Activated CD4-positive, alpha-beta T cell treated with anti-CD3 and anti-CD28 coated beads, Interleukin-2, Interleukin-6, amounts not matched to agents 100 ng/mL and 50 ng/mL, durations not matched to agents 16 hours and 8 hours (primary cell): Measurements from ENCODE around the gene ERI3.
A peak's percentile ranks its signal among the peaks of the same experiment; 100 is the strongest.
"Not testable (repeated sequence)": the region's sequence is repeated elsewhere in the genome, so short reads cannot be mapped to it uniquely, and the experiment has no call there.

ENCODE experiments used
- DNase-seq: peaks from one replicate; pipeline ENCODE4 v3.0.0-alpha.2; 2020

Gene ERI3

GRCh38 chr1:44229435-44230167, 125.5 kb downstream of the ERI3 start:
- no peak for DNase-seq

DNA sequence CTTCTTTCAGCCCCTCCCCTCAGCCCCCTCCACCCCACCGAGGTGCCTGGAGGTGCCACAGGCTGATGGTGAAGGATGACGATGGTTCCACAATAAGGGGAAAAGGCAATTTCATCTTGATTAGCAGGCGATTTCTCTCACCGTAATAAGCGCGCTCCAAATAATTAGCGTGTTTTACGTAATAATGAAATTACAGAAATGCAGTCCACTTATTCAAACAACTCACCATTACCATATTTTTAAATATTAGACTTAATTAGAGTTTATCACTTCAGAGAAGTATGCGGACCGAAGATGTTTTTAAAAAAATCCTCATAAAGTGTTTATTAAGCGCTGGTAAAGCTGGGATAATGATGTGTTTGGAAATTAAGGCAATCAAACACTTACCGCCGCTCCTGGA, 126.8 kb downstream of the ERI3 start:
- no peak for DNase-seq

DNA sequence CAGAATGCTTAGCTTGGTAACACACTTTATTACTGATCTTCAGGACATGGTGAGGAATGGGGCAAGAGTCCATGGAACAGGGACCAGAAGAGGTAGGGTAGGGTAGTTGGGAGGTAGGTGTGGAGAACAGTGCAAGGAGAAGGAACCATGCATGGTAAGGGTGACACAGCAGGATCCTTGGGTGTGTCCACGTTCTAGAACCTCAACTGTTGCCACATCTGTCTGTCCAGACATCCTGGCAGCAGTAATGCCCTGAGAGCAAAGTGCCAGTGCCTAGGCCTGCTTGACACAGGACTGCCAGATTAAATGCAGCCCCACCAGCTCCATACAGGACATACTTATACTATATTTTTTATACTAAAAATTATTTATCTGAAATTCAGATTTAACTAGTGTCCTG, 127.8 kb downstream of the ERI3 start:
- DNase-seq = no peak

GRCh38 chr1:44225761-44226160, 129.3 kb downstream of the ERI3 start:
- no peak for DNase-seq

DNA sequence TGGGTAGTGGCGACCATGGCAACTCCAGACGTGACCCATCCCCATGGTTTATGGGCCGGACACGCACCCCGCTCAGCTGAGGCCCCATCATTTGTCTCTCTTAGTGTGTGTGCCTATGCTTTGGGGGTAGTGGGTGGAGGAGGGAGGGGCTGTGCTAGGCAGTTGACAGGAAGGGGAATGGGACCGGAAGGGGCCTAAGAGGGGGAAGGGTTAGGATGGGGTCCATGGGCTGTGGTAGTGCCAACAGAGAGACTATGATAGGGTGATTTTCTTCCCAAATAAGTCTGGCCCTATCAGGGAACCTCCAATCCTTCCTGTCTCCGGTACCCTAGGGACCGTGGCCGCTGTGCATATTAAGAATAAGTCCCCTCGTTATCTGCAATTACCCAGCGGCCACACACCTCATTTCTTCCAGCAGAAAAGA, 131.9 kb downstream of the ERI3 start:
- DNase-seq = no peak

- DNase-seq = no peak
Measured at GRCh38 chr1:44222397-44223186, 132.5 kb downstream of the ERI3 start.

DNA sequence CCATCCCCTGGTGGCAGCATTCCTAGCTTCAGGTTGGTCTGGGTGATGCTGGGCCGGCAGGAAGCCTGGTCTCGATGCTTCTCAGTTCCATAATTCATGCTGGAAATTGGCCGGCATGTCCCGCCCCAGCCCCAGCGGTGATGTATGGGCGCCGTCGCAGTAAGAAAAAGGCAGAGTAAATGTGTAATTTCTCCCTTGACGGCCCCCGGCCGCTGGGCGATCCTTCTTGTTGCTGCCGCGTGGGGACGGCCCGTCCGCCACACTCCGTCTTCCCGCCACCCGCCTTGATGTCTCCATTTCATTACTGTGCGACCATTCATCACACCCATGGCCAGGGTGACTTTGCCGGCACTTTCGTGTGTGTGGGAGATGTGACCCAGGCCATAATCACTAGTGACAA, 133.3 kb downstream of the ERI3 start:
- DNase-seq = no peak

- no peak for DNase-seq
Measured at GRCh38 chr1:44220755-44221154, 134.3 kb downstream of the ERI3 start.

- no peak for DNase-seq
Measured at GRCh38 chr1:44220001-44220751, 134.9 kb downstream of the ERI3 start.

GRCh38 chr1:44219301-44219626, 135.8 kb downstream of the ERI3 start:
- no peak for DNase-seq

- DNase-seq = no peak
Measured at GRCh38 chr1:44218503-44219300, 136.4 kb downstream of the ERI3 start.

- DNase-seq = peak; percentile 80
Measured at GRCh38 chr1:44217809-44218410, 137.1 kb downstream of the ERI3 start.

DNA sequence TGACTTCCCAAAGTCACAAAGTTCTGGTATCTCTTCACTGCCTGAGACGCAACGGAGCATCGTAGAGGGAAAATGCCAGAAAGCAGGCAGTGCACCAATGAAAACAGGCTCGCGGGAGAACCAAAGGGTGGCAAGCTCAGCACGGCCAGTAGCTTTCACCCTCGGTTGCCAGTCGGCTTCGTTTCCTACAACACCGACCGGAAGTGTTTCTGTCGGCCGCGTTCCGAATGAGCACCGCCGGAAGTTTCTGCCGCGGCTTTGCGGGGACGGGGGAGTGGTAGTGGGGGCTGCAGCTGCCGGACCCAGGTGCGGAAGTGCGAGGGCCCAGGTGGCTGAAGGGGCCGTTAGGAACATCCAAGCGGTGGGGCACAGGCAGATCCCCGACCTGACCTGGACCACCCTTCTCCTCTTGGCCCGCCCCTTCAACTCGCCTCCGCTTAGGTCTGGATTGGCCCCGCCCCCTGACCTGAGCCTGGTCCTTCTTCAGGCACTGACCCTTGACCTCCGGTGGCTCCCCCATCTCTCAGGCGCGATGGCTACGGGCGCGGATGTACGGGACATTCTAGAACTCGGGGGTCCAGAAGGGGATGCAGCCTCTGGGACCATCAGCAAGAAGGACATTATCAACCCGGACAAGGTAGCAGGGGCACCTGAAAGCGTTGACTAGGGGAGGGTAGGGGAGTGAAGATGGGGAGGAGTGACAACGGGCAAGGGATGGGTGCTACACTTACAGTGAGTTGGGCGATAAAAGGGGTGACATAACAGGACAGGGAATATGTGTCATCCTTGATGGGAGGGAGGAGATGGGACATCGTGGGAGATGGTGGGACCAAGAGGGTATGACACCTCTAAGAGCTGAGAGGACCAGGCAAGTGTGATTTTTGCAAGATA, 141.6 kb downstream of the ERI3 start, which contains the start of gene DMAP1:
Gene DMAP1, plus strand, starts transcription at position 250 of the 891 bp plus-strand sequence. Its CDS starts 283 bp downstream, at position 533.
- DNase-seq = peak; percentile 90

GRCh38 chr1:44212355-44213221, 142.5 kb downstream of the ERI3 start:
- DNase-seq = peak; percentile 43

- no peak for DNase-seq
Measured at GRCh38 chr1:44210595-44210994, 144.5 kb downstream of the ERI3 start.

GRCh38 chr1:44208226-44208625, 146.8 kb downstream of the ERI3 start:
- no peak for DNase-seq

DNA sequence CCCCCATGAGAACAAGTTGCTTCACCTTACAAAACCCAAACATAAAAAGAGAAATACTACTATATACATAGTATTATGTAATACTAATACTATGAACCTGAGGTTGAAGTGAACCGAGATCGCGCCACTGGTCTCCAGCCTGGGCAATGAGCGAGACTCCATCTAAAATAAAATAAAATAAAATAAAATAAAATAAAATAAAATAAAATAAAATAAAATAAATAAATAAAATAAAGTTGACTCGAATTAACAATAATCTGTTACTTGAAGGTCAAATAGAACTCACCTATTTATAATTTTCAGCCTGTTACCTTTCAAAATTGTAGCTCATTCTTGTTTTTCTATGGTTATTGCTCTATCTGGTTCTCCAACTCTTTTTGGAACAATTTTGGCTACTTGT, 148.5 kb downstream of the ERI3 start:
- DNase-seq = not testable (repeated sequence)

DNA sequence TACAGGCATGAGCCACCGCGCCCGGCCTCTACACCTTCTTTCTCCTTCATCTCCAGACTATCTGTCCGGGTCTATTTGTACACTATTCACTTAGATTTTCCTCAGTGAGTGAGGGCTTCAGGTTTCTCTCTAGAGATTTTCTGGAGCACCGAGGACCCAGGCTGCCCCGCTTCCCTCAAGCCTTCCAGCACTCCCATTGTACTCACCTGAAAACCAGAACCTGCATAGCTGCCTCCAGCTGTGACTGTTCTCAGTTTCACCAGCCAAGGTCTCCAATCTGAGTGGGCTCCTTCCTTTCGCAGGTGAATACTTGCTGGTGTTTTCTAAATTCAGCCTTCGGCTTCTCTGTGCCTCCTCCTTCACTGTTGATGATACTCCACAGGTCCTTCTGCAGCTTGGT, 154.7 kb downstream of the ERI3 start:
- no peak for DNase-seq

DNA sequence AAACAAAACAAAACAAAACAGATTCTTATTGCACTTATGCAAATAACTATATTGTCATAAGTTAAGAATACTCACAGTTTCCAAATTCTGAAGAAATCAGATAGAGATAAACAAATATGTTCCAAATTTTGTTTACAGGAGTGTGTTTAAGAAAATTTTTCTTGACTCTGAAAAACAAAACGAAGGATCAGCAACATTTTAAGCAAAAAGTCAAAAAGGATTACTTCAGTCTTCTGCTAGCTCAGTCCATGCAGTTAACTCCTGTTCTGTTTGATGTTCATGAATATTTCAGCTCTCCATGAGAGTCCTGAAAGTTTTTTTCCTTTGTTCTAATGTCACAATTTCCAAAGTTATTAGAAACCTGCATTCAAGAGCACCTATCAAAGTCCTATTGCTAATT, 180.4 kb downstream of the ERI3 start:
- no peak for DNase-seq
